ENCODE measurements around the gene NODAL.

NODAL gene

DNA sequence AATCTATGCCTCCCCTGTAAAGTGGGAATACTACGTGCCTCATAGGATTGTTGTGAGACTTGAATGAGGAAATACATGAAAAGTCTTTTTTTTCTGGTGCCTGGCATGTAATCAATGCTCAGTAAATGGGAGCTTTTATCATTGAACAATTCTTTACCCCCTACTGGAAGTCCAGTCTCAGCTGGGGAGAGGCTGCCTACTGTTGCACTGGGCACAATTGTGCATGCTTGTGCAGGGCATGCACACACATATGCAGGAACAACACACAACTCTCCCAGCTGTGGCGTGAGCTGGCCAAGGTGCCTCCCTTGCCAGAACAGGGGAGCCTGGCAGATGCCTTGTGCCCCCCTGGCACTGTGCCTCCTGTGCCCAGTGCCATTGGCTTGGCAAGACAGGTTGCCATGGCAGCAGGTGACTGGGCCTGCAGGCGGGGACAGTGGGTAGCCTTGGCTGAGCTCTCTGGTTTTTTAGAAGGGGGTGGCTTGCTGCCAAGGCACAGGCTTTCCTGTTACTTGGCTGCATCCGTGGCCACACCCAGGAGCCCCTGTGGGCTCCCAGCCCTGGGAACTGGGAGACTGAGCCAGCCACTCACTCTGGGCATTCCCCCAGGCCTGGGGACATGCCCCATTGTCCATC lies 21.0 kb upstream of the NODAL start:
- DNase-seq, result no peak

DNA sequence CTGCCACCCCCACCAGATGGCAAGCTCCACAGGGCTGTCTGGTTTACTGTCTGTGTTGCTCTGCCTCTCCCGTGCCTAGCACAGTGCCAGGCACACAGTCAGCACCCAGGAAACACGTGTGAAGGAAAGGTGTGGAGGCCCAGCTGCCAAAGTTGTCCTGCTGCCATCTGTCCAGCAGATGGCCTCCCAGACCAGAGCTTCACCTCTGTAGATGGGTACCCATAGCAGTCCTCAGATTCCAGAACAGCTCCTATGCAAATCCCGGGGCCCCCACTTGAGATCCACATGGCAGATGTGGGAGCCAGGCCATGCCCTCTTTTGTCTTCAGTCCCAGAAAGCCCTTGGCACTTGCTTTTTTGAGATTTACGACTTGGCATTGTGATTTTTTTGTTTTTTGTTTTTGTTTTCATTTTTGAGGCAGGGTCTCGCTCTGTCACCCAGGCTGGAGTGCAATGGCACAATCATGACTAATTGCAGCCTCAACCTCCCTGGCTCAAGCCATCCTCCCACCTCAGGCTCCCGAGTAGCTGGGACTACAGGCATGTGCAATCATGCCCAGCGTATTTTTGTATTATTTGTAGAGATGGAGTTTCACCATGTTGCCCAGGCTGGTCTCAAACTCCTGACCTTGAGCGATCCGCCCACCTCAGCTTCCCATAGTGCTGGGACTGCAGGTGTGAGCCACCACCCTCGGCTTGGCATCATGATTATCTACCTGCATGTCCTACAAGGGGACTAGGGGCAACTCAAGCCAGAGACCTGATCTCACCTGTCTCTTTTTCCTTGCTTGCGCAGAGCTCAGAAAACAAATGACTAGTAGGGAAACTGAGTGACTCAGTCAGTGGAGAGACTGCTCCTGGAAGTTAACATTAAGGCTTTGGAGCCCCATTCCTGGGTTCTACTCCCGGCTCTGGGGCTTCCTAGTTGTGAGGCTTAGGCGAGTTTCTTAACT lies 20.2 kb upstream of the NODAL start:
- DNase-seq, result peak in 1 of 2 donors; percentile 40

DNA sequence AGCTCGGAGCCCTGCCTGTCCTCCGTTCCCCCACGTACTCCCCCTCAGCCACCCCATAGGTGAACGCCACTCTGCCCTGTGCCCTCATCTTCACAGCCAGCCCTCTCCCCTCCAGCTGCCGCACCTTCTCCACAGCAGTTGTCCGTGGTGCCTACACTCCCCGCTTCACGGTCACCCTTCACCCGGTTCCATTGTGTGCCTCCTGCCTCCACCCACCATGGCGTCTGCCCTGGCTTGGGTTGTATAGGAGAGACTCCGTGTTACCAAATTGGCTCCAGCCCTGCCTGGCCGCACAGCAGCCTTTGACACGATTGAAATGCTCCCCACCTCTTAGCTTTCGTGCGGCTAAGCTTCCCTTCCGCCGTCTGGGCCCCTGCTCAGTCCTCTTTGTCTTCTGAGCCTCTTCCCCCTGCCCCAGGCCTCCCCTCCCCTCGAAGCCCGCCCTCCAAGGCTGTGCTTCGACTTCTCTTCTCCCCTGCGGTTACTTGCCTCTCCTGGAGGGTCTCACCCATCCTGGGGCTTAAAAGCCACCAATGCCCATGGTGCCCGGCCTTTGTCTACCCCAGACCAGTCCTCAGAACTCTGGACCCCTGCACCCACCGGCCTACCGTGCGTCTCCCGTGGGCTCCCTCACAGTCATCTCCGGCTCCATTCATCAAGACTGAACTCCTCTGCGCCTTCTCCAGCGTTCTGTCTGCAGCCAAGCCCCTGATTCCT lies 18.5 kb upstream of the NODAL start:
- no peak for DNase-seq

DNA sequence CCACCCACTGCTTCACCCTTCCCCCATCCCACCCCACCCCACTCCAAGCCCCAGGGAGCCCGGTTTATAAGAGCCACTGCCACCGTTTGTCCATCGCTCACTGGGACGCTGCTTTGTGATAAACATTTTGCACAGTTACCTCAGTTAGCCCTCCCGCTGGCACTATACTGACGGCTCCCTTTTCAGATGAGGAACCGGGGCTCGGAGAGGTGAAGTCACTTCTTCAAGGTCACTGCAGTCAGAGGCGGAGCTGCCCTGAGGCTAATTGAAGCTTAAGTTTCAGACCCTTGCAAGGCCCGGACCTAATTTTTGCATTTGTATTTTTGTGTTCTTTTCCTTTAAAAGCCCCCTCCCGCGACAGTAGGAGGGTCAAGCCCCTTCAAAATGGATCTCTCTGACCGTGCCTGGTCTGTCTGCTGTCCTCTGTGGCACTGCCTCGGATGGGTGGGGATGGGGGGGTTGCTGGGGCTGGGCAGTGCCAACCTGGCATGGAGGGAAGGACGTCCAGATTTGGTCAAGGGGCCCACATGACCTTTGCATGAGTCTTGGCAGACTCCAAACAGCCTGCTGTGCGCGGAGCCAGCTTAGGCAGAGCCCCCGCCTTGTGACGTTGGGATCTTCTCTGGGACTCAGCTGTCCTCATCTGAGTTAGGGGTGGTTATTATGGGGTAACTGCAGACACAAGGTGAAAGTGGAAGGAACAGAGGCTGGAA lies 17.7 kb upstream of the NODAL start:
- no peak for DNase-seq

DNA sequence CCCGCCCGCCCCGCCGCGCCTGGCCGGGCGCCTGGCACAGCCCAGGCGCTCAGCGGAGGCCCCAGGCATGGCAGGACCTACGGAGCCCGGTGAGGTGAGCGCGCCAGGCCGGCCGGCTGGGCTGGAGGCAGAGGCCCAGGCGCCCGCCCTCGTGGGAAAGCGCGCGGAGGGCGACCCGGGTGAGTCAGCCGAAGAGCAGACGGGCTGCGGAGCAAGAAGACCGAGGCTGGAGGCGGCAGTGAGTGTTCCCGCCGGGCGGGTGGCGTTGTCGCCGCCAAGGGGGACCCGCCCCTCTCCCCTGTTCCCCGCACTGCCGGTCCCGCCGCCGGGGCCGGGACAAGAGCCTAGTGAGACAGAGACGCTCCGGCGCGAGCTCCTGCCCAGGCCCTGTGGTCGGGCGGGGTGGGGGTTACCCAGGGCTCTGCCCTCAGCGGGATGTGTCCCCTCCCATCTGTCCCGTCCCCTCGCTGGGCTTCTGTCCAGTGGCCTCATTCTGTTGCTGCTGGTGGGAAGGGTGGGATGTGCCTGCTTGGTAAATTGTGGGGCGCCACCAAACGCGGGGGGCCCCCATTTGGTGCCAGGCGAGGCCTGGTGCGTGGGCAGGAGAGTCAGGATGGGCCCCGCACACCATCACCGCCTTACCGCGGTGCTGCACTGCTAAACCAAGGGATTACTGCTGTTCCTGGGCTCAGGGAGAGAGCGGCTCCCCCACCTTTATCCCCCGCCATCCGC lies 17.0 kb upstream of the NODAL start:
- DNase-seq, result peak; percentile 33 to 55

DNA sequence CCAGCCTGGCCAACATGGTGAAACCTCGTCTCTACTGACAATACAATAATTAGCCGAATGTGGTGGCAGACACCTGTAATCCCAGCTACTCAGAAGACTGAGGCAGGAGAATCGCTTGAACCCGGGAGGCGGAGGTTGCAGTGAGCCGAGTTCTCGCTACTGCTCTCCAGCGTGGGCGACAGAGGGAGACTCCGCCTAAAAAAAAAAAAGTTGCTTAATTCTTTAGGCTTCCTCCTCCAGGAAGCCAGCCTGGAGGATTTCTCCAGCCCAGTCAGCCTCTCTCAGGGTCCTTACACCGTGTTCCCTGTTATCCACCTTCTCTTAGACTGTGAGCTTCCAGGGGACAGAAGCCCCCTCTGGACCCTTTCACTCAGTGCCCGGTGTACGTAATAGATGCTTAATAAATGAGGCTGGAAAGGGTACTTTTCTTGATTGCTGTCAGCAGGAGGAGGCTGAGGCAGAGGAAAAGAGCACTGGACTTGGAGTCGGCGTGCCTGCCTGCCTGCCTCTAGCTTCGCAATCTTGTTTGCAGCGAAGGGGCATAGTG lies 16.4 kb upstream of the NODAL start:
- no peak for DNase-seq

DNA sequence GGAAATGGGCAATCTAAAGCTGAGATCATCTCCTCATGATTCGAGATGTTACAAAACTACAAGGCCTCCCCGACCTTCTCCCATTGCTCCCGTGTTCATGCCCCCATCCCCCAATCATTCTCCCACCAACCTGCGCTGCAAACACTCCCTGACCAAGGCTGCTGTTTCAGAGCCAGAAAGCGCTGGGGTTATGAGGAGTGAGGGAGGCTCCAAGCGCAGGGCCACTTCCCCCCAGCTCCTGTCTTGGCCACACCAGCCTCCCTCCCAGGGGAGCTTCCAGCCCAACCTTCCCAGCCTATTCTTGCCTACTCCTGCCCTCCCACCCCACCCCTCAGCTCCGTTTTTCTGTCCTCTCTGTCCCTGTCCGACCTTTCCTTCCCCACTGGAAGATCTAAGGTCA lies 14.7 kb upstream of the NODAL start:
- DNase-seq, result no peak

DNA sequence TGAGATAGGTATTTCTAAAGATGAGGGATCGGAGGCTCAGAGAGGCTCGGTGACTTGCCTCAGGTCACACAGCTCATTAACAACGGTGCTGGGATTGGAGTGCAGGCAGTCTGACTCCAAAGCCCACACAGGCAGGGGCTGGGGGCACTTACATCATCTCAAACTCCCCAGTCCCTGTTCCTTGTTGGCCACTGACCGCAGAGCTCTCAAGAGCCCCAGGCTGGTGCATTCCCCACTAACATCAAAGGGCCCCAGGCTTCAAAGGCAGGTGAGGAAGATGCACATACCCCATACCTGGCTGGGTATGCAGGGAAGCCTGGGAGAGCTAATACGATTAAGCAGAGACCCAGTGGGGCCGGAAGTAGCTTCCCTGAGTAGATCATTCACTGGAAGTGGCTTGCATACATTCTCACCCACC lies 13.7 kb upstream of the NODAL start:
- no peak for DNase-seq

DNA sequence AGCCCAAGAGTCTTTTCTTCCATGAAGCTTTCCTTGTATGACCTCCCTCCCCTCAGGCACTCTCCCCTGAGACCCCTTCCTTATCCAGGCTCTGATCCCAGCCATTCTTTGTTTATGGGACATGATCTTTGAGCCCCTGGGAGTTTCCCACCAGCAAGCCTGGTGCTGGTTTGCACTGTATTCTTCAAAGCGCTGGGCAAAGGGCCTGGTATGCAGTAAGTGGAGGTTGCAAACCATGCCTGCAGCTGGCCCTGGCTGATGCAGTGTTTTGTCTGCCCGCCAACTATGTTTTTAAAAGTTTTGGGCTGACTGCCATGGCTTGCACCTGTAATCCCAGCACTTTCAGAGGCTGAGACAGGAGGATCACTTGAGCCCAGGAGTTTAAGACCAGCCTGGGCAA lies 6.8 kb upstream of the NODAL start:
- DNase-seq, result no peak

DNA sequence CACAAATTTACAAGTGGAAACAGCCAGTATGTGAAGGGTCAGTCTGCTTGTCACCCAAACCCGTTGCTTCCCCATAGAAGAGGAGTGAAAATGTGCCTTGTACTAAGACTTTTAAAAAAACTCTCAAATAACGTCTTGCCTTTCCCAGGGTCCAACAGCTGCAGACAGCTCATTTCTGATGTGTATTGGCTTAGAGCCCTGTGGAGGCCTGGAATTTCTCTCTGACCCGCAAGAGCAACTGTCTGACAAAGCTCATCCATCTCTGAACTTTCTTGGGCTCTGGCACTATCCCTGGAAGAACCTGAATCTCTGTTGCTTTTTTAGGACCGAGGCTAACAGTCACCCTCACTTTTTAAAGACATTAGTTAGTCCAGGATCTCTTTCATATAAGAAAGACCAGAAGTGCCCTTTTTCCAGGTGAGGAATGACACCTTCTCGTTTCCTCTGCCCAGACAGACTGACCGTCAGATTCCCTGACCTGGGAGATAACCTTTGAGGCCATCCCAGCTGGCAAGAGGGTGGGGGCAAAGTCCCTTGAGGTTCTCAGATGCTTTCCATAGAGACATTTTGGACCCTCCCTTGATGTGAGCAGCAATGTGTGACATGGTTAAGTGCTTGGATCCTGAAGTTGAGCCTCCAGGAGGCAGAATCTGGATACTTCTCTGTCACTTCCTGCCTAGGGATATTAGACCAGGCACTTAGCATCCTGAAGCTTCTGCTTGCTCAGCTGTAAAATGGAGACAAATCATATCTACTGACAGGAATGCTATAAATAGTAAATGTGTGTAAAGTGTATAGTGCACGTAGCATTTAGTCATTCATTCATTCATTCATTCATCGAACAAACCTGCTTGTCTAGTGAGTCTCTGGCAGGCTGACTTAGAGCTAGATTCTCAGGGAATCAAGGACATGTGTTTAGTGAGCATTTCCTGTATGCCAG lies 4.5 kb upstream of the NODAL start:
- no peak for DNase-seq

DNA sequence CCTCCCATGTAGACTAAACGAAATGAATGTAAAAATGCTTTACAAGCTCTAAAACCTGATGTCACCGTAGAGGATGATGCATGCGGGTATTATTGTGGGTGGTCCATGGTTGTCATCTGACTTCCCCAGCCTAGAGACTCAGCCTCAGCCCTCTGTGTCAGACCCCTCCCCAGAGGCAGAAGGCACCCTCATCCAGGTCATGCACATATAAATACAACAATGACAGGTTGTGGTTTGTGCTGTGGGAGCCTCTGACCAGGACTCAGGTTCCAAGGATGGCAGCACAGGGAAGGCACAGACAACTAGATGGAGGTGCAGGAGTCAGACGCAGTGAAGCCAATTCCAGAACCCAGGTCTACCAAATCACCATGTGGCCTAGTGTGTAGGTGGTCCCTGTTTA lies 3.3 kb upstream of the NODAL start:
- no peak for DNase-seq

DNA sequence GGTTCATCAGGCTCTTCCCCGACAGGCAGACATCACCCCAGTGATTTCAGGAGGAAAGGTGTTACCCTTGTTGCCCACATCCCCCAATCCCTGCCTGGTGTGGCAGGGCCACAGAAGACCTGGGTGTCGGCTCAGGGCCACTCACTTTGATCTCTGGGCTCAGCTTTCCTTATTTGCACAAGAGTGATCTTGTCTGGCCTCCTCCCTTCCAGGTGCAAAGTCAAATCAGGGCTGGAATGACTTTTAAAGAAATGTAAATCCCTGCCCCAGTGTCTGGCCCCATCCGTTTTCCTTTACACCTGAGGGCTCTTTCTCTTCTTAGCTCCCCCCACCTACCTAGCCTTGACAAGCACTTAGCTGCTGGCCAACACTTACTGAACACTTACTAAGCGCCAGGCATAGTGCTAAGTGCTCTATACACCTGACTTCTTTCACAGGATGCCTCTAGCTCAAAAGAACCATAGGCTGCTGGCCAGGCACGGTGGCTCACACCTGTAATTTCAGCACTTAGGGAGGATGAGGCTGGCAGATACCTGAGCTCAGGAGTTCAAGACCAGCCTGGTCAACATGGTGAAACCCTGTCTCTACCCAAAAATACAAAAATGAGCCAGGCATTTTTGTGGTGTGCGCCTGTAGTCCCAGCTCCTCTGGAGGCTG lies 979 bp upstream of the NODAL start:
- no peak for DNase-seq

DNA sequence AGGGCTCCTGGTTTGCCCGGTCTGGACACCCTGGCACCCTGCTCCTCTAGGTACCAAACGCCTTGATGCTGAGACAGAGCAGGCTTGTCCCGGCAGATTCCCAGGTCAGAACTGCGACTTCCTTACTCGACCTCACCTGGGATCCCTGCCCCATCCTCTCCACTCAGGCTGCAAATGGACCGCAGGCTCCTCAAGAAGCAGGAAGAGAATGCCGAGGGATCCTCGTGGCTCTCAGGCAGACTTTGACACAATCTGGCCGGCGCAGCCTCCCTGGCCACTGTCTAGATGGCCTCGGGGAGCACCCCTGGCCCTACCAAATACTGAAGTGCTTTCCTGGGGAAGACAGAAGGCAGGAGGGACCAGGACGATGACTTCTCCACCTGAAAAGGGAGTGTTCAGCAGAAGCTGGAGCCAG lies 421 bp upstream of the NODAL start:
- no peak for DNase-seq

DNA sequence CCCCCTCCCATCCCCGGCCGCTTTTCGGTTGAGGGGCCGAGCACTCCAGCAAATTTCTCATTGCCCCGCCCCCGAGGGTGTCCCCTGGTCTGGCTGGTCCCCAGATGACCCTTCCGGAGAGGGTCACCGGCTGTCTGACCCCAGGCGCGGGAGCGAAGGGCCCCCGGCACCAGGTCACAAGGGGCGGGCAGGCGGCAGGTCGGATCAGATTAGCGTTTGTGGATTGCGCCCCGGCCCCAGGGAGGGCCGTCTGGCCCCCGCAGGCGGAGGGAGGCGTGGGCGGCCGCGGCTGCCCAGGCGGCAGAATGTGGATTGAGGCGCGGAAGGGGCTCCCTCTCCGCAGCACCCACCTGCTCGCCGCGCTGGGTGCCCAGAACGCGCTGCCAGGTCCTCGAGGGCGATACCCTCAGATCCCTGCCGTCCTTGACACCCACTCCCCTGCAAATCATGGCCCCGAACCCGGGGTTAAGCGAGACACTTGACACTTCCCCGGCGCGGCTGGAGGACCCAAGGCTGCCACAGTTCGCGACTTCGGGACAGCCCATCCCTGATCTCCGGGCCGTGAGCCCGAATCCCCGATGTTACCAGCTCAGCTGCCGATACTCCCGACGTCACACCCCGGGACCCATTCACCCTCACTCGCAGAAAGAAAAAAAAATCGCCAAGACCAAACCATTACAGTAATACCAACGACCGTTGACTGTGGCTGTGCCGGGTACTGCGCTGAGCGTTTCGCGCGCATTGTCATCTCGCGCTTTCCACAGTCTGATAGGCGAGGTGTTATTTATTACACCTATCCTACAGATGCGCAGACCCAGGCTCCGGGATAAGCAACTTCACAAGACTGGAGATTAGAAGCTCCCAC lies 953 bp downstream of the NODAL start:
- no peak for DNase-seq

DNA sequence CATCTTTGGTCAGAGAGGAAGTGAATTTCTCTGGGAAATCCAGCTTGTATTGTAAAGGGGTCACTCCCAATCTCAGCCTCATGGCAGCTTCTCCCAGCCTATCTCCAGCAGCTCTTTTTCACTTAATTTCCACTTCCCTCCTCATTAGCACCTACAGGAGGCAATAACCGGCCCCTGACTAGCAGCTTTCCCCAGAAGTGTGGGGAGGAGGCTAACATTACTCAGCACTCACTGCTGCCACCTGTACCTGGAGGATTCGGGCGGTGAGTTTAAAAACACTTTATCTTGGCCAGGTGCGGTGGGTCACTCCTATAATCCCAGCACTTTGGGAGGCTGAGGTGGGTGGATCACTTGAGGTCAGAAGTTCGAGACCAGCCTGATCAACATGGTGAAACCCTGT lies 3.8 kb downstream of the NODAL start:
- no peak for DNase-seq

DNA sequence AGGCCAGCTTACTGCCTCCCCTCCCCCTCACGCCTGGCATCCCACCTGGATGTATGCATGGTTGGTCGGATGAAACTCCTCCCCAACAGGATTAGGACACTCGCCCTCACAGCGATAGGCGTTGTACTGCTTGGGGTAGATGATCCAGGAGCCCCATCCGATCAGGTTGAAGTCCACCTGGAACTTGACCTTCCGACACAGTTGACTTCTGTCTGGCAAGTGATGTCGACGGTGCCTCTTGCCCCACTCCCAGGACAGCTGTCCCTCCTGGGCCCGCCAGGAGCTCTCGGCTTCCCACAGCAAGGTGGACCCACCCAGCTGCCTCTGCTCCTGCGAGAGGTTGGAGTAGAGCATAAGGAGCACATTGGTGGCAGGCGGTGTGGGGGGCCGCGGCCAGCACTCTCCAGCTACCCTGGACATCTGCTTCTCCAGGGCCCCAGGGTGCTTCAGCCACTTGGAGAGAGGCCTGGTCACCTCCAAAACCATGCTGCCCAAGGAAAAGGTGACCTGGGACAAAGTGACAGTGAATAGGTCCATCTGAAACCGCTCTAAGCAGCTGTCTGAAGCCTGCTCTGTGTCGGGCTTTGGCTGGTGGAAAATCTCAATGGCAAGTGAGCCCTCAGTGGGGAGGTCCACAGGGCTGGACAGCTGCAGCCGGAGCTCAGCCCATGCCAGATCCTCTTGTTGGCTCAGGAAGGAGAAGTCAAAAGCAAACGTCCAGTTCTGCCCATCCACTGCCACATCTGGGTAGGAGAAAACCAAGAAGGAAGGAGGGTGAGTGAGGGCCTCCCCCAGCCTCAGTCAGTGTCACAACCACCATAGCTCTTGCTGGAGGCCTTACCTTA lies 6.0 kb downstream of the NODAL start:
- no peak for DNase-seq

DNA sequence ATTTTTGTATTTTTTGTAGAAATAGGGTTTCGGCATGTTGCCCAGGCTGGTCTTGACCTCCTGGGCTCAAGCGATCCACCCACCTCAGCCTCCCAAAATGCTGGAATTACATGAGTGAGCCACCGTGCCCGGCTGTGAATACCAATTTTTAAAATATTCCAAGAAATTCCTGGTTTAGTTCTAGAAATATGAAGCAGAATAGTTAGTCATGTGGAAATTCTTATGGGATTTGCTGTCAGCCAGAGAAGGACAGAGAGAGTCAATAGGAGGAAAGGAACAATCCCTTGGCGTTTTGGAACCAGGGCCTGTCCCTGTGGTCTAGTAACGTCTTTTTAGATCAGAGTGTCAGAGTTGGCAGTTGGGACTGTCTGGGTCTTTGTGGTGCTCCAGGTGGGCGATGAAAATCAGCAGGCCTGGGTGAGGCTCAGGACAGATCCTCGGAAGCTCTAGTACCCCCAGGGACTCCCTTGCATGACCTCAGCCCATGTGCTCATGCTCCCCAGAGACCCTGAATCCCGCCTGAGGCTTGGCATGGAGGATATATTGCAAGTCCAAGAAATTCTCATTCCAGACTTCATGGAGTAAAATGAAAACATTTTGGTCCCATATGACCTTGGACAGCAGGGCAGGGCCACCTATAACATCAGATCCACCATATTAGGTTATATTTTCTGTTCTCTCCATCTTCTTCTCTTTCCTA lies 7.8 kb downstream of the NODAL start:
- no peak for DNase-seq

All from stimulated activated CD4-positive, alpha-beta T cell treated with anti-CD3 and anti-CD28 coated beads, Interleukin-2, amount 100 ng/mL, for 48 hours (primary cell).